ENCODE measurements around the gene HAUS7.

Gene HAUS7

DNA sequence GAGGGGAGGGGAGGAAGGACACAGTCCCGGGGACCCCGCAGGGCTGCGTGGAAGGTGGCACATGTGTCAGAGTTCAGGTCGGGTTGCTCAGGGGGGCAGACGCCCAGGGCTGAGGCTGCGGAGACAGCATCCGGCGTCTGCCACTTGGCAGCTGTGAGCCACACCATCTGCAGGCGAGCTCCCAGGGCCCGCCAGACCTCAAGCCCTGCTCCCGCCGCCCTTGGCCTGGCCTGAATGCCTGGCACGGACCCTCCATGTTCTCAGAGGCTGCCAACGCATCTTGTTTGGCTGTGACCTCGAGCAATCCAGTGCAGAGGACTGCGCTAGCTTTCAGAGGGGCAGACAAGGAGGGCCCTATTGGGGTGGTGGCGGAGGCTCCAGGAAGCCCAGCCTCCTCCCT is 29.5 kb upstream of the HAUS7 start:
- DNase-seq (ENCODE audit: low read depth, low spot score) = no peak

GRCh38 chrX:153499341-153499740 is 29.0 kb upstream of the HAUS7 start:
- no peak for DNase-seq (ENCODE audit: low read depth, low spot score)

- no peak for DNase-seq (ENCODE audit: low read depth, low spot score)
These were observed 28.1 kb upstream of the HAUS7 start for GRCh38 chrX:153498453-153498852.

- no peak for DNase-seq (ENCODE audit: low read depth, low spot score)
These were observed 26.2 kb upstream of the HAUS7 start for GRCh38 chrX:153496590-153496959.

DNA sequence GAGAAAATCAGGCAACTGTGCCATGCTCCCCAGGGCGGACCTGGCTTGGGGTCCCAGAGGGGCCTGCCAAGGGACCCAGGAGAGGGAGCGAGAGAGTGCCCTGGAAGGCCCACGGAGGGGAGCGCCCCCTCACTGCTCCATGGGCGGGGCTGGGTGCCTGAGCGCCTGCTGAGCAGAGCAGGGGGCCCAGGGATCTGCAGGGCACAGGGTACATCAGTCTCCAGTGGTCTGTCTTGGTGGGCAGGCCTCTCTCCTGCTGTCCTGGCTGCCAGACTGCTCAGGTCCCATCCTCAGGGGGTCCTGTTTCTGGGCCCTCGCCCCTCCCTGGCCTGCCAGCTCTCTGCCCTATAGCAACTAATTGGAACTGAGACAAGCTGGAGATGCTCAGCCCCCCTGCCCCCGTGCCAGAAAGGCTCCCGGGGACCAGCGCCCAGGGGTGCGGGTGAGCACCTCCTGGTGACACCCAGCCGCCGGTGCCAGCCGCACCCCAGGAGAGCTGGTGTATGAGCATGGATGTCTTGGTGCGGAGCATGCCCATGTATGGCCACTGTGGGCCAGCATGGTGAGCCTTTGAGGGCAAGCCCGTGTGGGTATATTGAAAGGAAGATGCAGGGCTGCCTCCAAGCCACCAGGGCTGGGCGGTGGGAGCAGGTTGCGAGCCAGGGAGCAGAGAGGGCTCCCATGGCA is 25.7 kb upstream of the HAUS7 start:
- DNase-seq (ENCODE audit: low read depth, low spot score) = no peak

GRCh38 chrX:153495362-153495751 is 25.0 kb upstream of the HAUS7 start:
- DNase-seq (ENCODE audit: low read depth, low spot score) = no peak

- no peak for DNase-seq (ENCODE audit: low read depth, low spot score)
These were observed 24.4 kb upstream of the HAUS7 start, which contains the start of gene BGN for GRCh38 chrX:153494541-153495361. Gene BGN, plus strand, starts transcription at chrX:153494980. Its CDS starts 9,652 bp downstream, at chrX:153504632.

GRCh38 chrX:153494061-153494460 is 23.7 kb upstream of the HAUS7 start:
- no peak for DNase-seq (ENCODE audit: low read depth, low spot score)

DNA sequence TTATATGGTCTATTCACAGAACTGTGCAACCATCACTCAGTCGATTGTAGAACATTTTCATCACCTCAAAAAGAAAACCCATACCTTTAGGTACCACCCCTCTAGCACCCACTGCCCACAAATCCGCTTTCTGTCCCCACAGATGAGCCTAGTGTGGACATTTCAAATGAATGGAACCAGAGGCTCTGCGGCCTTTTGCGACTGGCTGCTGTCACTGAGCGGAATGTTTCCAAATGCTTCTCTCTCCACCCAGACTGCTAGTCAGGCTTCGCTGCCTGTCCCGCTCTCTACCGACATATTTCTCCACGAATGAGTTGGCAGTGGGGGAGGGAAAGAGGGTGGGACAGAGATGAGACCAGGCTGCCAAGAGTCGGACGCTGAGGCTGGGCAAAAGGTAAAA is 22.7 kb upstream of the HAUS7 start:
- DNase-seq (ENCODE audit: low read depth, low spot score) = no peak

GRCh38 chrX:153492543-153492942 is 22.2 kb upstream of the HAUS7 start:
- no peak for DNase-seq (ENCODE audit: low read depth, low spot score)

- no peak for DNase-seq (ENCODE audit: low read depth, low spot score)
These were observed 21.5 kb upstream of the HAUS7 start for GRCh38 chrX:153491918-153492317.

- DNase-seq (ENCODE audit: low read depth, low spot score) = no peak
These were observed 21.1 kb upstream of the HAUS7 start for GRCh38 chrX:153491351-153491914.

DNA sequence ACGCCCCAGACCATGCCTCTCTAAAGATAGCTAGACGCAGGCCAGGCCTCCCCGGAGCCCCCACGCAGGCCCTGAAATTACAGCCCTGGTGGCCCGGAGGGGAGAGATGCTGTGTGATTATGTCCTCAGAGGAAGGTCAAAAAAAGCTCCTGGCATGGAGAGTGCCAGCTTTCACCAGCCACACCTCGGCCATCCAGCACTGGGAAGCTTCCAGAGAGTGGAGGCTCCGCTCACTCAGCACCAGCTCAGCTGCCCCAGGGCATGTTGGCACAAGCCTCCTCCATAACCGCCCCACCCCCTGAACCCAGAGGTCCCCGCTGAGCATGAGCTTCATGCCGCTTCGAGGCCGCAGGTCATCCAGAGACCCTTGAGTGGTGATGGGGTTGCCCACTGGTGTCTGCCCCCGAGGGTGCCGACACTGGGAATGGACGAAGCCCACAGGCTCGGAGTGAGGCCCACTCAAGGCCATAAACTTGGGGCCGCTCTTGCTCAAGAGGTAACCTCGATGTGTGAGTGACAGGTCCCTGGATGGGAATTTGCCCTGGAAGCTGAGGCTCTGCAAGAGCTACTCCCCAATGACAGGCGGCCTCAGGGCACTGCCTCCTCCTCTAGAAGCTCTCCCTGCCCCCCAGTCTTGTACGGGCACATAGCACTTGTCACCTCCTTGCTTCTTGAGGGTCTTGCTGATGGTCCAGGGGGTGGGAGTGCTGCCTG is 20.0 kb upstream of the HAUS7 start:
- DNase-seq (ENCODE audit: low read depth, low spot score) = no peak

GRCh38 chrX:153488231-153488914 is 18.0 kb upstream of the HAUS7 start:
- DNase-seq (ENCODE audit: low read depth, low spot score) = no peak

DNA sequence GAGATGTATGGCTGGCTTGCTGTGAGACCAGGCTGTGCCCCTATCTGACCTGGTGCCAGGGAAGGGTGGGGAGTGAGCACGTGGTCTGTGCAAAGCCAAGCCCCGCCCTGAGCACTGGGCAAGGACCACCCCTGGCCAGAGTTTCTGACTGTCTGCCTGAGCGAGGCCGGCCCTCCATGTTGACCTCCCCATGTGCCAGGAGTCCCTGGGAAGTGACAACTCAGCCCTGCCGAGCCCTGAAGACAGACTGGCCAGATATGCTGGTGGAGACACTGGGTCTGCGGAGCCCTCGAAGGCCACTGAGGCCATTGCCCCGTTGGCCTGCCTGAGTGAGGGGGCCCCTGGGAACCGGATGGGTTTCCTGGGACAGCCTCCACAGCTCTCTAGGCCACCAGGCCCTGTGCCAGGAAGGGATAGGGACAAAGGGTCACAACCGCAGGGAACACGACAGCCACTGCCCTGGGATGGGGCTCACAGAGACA is 17.3 kb upstream of the HAUS7 start:
- DNase-seq (ENCODE audit: low read depth, low spot score) = no peak

DNA sequence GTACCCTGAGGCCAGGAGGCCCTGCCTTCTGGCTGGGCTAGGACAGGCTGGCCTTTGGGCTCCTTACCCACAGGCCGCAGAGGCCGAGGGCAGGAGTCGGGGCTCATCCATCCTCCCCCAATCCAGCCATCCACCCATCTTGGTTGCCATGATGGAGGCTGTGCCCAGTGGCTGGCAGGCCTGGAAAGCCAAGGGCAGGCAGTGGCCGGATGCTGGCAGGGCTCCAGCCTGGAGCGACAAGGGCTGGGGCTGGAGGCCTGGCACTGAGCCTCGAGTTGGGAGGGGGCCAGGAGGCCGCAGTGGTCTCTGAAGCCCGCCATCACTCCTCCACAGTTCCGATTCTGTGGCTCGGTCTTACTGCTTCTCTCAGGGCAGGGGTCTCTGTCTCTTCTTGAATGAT is 15.8 kb upstream of the HAUS7 start:
- DNase-seq (ENCODE audit: low read depth, low spot score) = no peak

DNA sequence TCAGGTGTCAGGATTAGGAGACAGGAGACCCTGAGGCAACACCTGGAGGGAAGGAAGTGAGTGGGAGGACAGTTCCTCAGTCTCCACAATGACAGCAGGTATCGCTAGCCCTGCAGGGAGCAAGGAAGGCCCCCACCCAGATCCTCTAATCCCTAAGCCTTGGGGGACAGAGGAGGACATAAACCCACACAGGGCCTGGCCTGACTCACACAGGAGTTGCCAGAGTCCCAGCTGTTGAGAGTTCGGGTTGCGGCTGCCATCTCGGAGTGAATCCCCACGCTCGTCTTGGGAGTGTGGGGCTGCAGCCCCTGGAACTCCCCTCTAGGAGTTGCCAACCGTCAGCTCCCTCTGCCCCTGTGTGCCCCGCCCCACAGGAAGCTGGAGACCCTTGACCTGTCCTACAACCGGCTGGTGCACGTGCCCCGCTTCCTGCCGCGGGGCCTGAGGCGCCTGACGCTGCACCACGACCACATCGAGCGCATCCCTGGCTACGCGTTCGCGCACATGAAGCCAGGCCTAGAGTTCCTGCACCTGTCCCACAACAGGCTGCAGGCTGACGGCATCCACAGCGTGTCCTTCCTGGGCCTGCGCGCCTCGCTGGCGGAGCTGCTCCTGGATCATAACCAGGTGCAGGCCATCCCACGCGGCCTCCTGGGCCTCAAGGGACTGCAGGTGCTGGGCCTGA is 15.2 kb upstream of the HAUS7 start:
- DNase-seq (ENCODE audit: low read depth, low spot score) = no peak

- DNase-seq (ENCODE audit: low read depth, low spot score) = no peak
These were observed 12.1 kb upstream of the HAUS7 start for GRCh38 chrX:153482376-153483015.

- no peak for DNase-seq (ENCODE audit: low read depth, low spot score)
These were observed 10.7 kb upstream of the HAUS7 start for GRCh38 chrX:153481043-153481442.

GRCh38 chrX:153478746-153479145 is 8.4 kb upstream of the HAUS7 start:
- DNase-seq (ENCODE audit: low read depth, low spot score) = no peak

Measured in activated naive CD8-positive, alpha-beta T cell treated with anti-CD3 and anti-CD28 coated beads, Interleukin-2, amount 50 U/mL, for 16 hours (primary cell).